Endothelial cell (in vitro differentiated cells): ENCODE results near the gene CARMIL1. TPM values are rescaled to one million over a fixed set of nuclear protein-coding genes. Genes with fewer than 3 reads are reported as not detected.

ENCODE experiments used
- DNase-seq: peaks from one replicate; pipeline ENCODE4 v3.0.0; 2021; ENCODE audit warnings: low spot score
- H3K27ac Mint-ChIP-seq: one replicate; pipeline ENCODE4 v1.8.0; 2021; ENCODE audit warnings: mixed read lengths, inconsistent platforms; ENCODE audit not compliant: unreplicated experiment
- H3K27me3 Mint-ChIP-seq: one replicate; pipeline ENCODE4 v1.8.0; 2021; ENCODE audit warnings: mild to moderate bottlenecking, moderate library complexity, mixed read lengths, inconsistent platforms; ENCODE audit not compliant: unreplicated experiment
- H3K36me3 Mint-ChIP-seq: one replicate; pipeline ENCODE4 v1.8.0; 2021; ENCODE audit warnings: mild to moderate bottlenecking, low read depth, mixed read lengths, inconsistent platforms; ENCODE audit not compliant: unreplicated experiment
- H3K4me1 Mint-ChIP-seq: one replicate; pipeline ENCODE4 v1.8.0; 2021; ENCODE audit warnings: mild to moderate bottlenecking, mixed read lengths, inconsistent platforms; ENCODE audit not compliant: unreplicated experiment
- H3K4me3 Mint-ChIP-seq: one replicate; pipeline ENCODE4 v1.8.0; 2021; ENCODE audit warnings: mild to moderate bottlenecking, mixed read lengths, inconsistent platforms; ENCODE audit not compliant: unreplicated experiment
- H3K9me3 Mint-ChIP-seq: one replicate; pipeline ENCODE4 v1.8.0; 2021; ENCODE audit warnings: mixed read lengths, inconsistent platforms; ENCODE audit not compliant: unreplicated experiment
- total RNA-seq: library from RNA; stranded (reverse); fragmentation: NEBNext Ultra II Directional; extraction: Animal tissue kit (Norgen Biotek cat#: 25700); gene quantifications from one replicate; pipeline ENCODE4 v1.2.1, GENCODE V29; 2021; ENCODE audit not compliant: unreplicated experiment
- TF ChIP-seq, protein P1 (sequence below): fragments of 200-600 bp; sonication (generic); IDR thresholded peaks from one replicate; pipeline ENCODE4 v1.5.0; 2021; ENCODE audit warnings: antibody characterized with exemption; ENCODE audit not compliant: unreplicated experiment

Gene CARMIL1
- total RNA-seq, 1 donor from 2014 or later = 32.5 TPM

DNA sequence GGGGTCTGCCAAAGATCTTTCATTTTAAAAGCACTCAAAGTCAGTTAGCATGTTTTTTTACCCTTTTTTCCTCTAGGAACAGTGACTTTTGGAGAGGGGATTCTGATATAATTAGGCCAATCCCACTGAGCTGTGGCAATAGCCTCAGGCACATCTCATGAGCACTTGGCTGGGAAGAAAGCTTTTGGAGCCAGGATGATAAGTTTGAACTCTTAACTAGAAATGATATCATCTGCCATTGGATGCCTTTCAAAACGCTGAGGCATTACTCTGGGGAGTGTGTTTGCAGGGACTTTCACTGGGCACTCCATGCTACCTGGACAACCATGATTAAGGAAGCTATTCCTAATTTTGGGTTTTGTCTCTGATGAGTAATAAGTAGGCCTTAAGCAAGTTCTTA lies 376.5 kb downstream of the CARMIL1 start:
- DNase-seq = no peak
- TF ChIP-seq, protein P1, sequence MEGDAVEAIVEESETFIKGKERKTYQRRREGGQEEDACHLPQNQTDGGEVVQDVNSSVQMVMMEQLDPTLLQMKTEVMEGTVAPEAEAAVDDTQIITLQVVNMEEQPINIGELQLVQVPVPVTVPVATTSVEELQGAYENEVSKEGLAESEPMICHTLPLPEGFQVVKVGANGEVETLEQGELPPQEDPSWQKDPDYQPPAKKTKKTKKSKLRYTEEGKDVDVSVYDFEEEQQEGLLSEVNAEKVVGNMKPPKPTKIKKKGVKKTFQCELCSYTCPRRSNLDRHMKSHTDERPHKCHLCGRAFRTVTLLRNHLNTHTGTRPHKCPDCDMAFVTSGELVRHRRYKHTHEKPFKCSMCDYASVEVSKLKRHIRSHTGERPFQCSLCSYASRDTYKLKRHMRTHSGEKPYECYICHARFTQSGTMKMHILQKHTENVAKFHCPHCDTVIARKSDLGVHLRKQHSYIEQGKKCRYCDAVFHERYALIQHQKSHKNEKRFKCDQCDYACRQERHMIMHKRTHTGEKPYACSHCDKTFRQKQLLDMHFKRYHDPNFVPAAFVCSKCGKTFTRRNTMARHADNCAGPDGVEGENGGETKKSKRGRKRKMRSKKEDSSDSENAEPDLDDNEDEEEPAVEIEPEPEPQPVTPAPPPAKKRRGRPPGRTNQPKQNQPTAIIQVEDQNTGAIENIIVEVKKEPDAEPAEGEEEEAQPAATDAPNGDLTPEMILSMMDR = no peak
- H3K9me3 Mint-ChIP-seq = no peaks in the 10 kb centered on the region
- H3K4me1 Mint-ChIP-seq = peaks cover 19% of the 10 kb centered on the region
- H3K27ac Mint-ChIP-seq = no peak overlapping the region
- peaks cover 3% of the 10 kb centered on the region for H3K27me3 Mint-ChIP-seq
- no peaks in the 10 kb centered on the region for H3K36me3 Mint-ChIP-seq
- H3K4me3 Mint-ChIP-seq = no peak overlapping the region

DNA sequence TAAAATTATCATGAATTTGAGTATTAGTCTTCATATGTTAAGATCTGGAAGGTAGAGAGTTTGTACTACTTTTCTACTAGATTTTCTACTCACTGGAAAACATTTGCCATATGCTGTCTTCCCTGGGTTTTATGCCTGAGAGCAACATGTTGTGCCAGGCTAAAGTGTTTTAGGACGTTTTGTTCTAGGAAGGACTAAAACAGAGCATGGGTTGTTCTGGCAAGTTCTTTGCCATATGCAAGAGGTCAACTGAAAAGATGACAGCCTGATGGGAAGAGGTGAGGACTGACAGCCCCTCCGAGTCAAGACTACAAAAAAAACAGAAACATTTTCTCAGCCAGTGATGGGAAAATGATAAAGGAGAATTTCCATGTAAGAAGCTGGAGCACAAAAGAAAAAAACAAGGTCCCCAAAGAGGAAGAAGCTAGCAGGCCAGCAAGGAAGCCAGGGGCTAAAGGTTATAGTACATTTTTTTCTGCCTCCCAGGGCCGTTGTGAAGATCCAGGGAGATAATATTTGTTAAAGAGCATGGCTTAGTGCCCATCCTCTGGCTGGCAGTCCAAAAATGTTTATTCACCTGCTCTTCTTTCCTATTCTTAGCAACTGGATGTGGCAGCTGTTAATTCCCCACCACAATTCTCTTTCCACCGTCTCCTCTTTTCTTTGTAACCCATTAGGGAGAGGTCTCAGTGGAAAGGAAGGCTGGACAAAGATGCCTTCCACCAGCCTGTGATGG lies 380.6 kb downstream of the CARMIL1 start:
- TF ChIP-seq, protein P1 = no peak
- no peaks in the 10 kb centered on the region for H3K36me3 Mint-ChIP-seq
- DNase-seq = no peak
- H3K27me3 Mint-ChIP-seq = peaks cover 3% of the 10 kb centered on the region
- H3K4me3 Mint-ChIP-seq = no peak overlapping the region
- no peak overlapping the region for H3K27ac Mint-ChIP-seq
- peaks cover 13% of the 10 kb centered on the region for H3K4me1 Mint-ChIP-seq
- H3K9me3 Mint-ChIP-seq = no peaks in the 10 kb centered on the region

DNA sequence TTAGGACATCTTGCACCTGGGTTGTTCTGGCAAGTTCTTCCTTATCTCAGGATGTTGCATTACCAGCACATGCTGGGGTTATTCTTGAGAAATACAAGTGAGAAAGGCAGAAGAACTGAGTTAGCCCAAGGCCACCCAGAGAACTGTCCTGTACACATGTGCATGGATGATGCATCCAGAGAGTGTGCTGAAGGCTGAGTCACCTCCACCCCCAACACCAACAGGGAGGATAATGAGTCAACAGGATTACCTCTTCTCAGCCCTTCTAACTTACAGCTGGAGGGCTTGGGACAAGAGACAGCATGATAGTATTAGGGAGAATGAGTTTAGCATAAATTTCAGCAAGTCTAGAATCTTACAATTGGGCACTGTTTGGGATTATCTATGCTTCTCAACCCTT lies 381.3 kb downstream of the CARMIL1 start:
- no peak overlapping the region for H3K27ac Mint-ChIP-seq
- no peaks in the 10 kb centered on the region for H3K9me3 Mint-ChIP-seq
- peaks cover 13% of the 10 kb centered on the region for H3K4me1 Mint-ChIP-seq
- no peaks in the 10 kb centered on the region for H3K36me3 Mint-ChIP-seq
- DNase-seq = no peak
- H3K4me3 Mint-ChIP-seq = no peak overlapping the region
- H3K27me3 Mint-ChIP-seq = peaks cover 3% of the 10 kb centered on the region
- TF ChIP-seq, protein P1 = no peak

DNA sequence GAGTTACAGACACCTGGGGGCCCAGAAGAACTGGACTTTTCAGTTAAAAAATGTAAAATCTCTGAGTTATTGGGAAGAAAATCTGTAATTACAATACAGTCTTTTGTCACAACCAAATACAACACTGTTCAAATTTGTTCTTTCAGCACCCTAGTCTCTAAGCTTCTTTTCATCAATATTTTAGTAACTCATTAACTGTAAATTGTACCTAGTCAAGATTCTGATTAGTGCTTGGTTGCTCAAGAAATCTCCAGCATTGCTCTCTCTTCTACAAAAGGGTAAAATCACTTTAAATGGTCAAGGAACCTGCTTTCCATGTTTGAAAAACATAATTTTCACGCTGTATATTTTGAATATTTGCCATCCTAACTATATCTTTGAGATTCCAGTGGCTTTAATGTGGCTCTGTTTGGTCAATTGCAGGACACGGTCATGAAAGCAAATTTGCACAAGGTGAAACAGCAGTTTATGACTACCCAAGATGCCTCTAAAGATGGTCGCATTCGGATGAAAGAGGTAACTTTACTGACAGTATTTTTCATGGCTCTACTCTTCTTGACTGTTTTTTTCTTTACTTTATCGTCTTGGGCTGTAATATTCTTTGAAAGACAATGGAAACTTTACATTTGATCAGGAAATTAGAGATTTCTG lies 382.1 kb downstream of the CARMIL1 start:
- Mint-ChIP-seq H3K27me3 (peaks cover 3% of the 10 kb centered on the region), H3K36me3 (no peaks in the 10 kb centered on the region), H3K4me1 (peaks cover 13% of the 10 kb centered on the region), H3K27ac (no peak overlapping the region), H3K4me3 (no peak overlapping the region), H3K9me3 (no peaks in the 10 kb centered on the region)
- TF ChIP-seq, protein P1 = no peak
- DNase-seq = no peak

DNA sequence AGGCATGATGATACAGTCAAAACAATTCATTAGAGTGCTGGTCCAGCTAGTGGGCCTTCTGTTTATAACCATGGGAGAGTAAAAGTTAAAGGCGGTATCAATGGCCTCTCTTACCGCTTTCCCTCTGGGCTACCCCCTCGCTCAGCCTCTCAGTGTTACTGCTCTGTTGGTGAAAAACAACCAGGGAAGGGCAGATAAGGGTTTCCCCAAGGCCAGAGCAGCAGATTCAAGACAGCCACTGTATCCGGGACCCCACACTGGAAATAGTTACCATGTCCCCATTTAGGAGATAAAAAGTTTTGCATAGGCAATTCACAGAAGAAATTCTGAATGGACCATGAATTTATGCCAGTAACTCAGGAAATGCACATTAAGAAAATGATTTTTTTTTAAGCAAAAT lies 386.3 kb downstream of the CARMIL1 start:
- peaks cover 15% of the 10 kb centered on the region for H3K4me1 Mint-ChIP-seq
- DNase-seq = no peak
- no peaks in the 10 kb centered on the region for H3K9me3 Mint-ChIP-seq
- no peak overlapping the region for H3K27ac Mint-ChIP-seq
- no peaks in the 10 kb centered on the region for H3K36me3 Mint-ChIP-seq
- H3K27me3 Mint-ChIP-seq = peaks cover 1% of the 10 kb centered on the region
- TF ChIP-seq, protein P1 = no peak
- no peak overlapping the region for H3K4me3 Mint-ChIP-seq
